ENCODE results near the gene KIF1A.

- no peak for TF ChIP-seq CTCF (IDR thresholded peaks at IDR 0.05; ENCODE audit: poor library complexity)
- TF ChIP-seq EZH2phosphoT487 (IDR thresholded peaks at IDR 0.05; ENCODE audit: low read depth, severe bottlenecking, unreplicated experiment) = no peak
These were observed 106.7 kb downstream of the KIF1A start for GRCh38 chr2:240713071-240713927.

Data from hepatocyte (in vitro differentiated cells).